ENCODE results near the gene TTC6.

TTC6 gene

GRCh38 chr14:37625597-37626595 lies 30.5 kb downstream of the TTC6 start:
- DNase-seq (ENCODE audit: low read depth in 2 of 2), result no peak

- DNase-seq (ENCODE audit: low read depth in 2 of 2), result no peak
Measured at GRCh38 chr14:37637341-37637740, 41.9 kb downstream of the TTC6 start.

- DNase-seq (ENCODE audit: low read depth in 2 of 2), result no peak
Measured at GRCh38 chr14:37638599-37638998, 43.2 kb downstream of the TTC6 start.

GRCh38 chr14:37641117-37641516 lies 45.7 kb downstream of the TTC6 start:
- no peak for DNase-seq (ENCODE audit: low read depth in 2 of 2)

GRCh38 chr14:37642125-37642524 lies 46.7 kb downstream of the TTC6 start:
- no peak for DNase-seq (ENCODE audit: low read depth in 2 of 2)

GRCh38 chr14:37643701-37644100 lies 48.3 kb downstream of the TTC6 start:
- no peak for DNase-seq (ENCODE audit: low read depth in 2 of 2)
